HG03469 (cell line): ENCODE measurements around the gene SALL3.
"Not testable (repeated sequence)": the region's sequence is repeated elsewhere in the genome, so short reads cannot be mapped to it uniquely, and the experiment has no call there.

Experiments
- ATAC-seq: cut with Tn5 transposase; IDR thresholded peaks from one replicate; pipeline ENCODE4 v1.9.1; 2021; ENCODE audit warnings: mild to moderate bottlenecking, moderate library complexity, moderate number of reproducible peaks; ENCODE audit not compliant: unreplicated experiment

SALL3 gene

DNA sequence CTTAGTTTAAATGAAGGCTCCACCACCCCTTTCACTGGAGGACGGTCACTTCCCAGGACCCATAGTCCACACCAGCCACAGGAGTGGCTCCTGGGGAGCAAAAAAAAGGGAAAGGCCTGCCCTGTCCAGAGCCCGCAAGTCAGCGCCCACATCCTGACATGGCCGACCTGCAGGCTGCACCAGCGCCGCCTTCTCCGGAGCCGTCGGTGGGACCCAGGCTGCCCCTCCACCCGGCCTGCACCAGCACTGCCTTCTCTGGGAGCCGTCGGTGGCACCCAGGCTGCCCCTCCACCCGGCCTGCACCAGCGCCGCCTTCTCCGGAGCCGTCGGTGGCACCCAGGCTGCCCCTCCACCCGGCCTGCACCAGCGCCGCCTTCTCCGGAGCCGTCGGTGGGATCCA is 14.9 kb upstream of the SALL3 start:
- ATAC-seq = not testable (repeated sequence)

DNA sequence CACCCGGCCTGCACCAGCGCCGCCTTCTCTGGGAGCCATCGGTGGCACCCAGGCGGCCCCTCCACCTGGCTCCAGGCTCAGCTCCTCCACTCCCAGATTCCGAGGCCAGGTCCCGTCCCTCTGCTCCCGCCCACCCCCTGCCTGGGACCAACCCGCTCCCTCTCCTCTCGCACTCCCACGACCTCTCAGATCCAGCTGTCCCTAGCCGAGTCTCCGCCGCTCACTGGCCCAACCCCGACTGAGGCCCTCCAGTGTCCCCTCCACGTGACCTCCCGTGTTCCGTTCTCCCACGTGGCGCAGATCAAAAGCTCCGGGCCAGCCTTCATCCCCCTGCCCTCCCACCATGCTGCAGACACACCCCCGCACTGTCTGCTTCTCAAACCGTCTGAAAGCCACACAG is 14.4 kb upstream of the SALL3 start:
- ATAC-seq = no peak

DNA sequence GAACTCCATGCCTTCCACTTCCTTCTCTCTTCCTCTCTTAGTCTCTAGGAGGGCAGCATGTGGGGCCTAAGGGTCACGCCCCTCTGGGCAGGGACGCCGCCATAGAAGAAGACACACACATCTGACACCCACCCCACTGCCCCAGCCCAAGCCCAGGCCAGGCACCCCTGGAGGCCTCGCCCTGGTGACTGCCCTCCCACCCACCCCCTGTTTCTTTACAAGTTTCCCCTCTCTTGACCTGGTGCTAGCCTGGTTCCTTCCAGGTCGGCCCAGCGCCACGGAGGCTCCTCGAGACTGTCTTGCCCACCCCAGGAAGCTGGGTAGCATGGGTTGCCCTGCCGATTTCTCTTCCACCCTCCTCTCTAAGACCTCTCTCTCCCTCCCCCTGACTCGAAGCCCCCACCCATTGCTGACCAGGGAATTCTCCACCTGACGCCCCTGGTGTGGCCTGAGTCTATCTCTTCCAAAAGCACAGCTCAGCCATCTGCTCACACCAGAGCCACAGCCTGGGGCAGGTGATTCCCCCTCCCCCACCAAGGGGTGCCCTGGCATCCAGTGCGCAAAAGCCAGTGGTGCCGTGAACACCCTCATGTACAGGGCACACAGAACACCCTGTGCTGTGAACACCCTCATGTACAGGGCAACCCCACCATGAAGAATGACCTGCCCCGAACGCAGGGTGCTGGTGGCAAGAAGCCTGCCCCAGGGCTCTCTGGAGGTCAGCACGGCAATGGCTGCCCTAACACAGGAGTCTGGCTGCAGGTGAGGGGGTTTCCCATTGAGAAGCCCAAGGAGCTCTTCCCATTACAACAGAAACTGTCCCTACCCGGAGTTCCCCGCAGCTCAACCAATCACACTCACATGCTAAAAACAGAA is 13.5 kb upstream of the SALL3 start:
- no peak for ATAC-seq

DNA sequence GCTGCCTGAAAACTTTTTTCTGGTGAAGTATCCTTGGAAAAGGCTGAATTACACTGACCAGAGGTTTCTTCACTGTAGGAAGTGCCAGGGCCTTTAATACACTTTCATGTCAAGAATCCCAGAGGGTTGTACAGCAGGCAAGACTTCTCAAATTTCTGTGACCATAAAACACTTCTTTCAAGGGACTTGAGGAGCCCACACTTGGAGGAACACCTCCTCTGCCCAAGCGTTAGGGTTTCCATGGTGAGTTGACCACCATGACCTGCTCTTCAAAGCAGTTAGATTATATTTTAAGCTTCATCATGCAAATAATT is 12.9 kb upstream of the SALL3 start:
- ATAC-seq = no peak

DNA sequence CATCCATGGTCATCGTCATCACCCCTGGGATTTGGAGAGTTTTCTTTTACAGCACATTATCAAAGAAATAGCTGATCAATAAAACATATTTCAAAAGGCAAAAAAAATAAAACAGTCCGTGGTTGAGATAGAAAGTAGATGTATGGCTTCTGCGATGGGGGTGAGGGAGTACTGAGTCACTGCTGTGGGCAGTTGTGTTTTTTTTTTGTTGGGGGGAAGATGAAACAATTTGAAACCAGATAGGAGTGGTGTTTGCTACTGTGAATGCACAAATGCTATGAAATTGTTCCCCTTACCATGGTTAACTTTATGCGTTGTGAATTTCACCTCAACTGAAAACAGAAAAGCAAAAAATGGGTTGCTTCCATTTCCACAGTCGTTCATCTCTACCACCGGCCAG is 11.9 kb upstream of the SALL3 start:
- no peak for ATAC-seq

DNA sequence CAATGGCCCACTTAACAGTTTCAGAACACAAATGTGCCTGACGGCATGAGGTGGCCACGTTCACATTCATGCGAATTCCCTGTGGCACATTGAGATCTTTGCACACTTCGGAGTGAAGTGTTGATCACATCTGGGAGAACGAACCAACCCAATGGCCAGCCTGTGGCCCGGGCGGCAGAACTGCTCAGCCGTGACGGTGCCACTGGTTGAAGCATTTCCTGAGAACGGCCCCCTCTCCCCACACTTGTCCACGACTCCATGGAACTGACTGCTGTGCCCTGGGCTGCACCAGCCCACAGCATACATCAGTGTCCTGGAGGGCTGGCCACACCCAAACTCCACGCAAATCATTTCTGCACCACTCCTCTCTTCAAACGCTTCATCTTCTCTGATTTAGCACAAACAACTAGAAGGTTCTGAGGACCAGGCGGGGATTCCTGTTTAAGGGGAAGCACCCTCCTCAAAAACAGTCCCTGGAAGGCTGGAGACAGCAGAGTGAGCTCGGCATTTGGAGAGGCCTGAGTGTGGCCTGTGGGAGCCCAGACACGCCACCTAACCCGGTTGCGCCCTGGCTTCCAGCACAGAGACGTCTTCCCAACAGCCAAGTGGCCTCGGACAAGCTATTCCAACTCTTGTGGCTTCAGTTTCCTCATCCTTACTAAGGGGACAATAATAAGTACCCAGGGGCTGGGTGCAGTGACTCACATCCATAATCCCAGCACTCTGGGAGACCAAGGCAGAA is 9.9 kb upstream of the SALL3 start:
- no peak for ATAC-seq

DNA sequence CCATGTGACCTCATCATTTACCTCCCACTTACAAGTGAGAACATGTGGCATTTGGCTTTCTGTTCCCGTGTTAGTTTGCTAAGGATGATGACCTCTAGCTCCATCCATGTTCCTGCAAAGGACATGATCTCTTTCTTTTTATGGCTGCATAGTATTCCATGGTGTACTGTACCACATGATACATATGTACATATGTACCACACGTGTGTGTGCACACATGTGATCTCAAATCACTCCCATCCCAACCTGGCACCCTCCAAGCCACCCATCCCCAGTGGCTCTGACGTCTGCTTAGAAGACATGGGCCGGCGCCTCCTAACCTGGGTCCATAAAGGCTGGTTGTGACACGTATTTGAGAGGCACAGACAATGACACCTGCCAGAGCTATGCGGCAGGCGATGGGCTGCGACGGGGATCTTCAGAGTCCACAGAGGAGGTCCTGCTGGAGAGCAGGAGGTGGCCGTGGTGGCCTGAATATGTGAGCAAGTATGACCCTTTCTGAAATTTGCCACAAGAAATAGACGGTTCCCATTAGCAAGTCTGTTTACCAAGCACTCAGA is 8.8 kb upstream of the SALL3 start:
- ATAC-seq = no peak

DNA sequence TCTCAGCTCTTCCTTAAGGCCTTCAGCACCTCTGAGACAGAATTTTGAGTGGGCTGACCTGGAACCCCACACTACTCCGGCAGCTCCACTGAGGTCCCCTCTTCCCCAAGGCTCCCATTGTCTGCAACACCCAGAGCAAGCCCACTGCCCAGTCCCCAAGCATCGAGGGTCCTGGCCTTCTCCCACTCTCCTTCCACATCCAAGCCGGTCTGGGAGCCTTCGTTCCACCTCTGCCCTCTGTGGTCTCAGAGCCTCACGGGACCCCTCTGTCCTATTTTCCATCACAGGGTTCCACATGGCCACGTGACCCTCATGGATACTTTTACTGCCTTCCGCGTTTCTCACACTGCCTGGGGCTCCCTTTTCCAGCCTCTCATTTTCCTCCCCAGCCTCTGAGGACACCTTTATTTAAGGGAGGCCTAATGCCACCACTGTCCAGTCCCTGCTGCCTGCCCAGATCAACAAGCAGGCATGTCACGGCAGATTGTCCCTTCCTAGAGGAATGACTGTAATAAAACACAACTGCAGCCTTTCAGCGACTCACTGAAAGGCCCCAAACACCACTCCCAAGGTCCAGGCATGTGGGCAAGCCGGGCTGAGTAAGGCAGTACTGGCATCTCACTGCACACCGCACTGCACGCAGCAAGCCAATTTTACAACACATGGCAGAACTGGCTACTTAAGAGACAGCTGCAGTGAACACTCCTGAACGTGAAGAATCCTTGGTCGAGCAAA is 7.9 kb upstream of the SALL3 start:
- ATAC-seq = no peak

DNA sequence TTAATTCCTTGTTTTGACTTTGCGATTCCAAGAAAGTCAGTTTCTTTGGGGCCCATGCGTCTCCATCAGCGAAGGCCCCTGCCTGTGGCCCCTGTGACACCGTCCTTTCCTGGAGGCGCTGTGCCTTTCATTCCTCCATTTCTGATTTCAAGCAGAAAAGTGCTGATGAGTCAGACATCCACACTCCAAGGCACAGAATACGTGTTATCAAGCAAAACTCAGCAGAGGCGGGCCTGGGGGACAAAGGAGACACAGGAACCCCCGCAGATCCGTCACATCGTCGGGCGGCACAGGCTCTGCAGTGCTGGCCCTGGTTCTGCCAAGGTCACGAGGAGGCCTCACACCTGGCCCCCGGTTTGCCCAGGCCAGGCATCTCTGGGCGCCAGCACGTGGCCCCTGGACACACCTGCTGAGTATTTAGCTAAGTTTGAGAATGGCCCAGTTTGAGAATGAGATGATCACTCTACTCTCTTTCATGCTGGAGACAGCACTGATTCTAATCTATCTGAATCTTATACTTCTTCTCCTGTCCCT is 7.2 kb upstream of the SALL3 start:
- ATAC-seq = no peak

DNA sequence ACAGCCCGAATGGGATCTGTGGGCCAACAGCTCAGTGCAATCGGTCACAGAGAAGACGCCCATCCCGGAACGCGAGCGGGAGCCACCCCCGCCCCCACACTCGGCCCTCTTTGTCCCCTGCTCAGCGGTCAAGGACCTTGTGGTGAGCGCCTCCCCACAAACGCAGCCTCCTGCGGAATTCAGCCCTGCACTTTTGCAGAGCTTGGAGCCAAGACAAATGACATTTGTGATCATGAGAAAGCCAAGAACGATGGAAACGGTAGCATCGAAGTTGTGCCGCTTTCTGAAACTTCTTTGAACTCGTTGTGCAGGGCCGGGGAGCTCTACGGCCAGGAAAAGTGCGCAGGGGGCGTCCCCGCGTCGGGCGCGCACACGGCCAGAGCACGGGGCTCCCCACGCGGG is 6.7 kb upstream of the SALL3 start:
- ATAC-seq = no peak

DNA sequence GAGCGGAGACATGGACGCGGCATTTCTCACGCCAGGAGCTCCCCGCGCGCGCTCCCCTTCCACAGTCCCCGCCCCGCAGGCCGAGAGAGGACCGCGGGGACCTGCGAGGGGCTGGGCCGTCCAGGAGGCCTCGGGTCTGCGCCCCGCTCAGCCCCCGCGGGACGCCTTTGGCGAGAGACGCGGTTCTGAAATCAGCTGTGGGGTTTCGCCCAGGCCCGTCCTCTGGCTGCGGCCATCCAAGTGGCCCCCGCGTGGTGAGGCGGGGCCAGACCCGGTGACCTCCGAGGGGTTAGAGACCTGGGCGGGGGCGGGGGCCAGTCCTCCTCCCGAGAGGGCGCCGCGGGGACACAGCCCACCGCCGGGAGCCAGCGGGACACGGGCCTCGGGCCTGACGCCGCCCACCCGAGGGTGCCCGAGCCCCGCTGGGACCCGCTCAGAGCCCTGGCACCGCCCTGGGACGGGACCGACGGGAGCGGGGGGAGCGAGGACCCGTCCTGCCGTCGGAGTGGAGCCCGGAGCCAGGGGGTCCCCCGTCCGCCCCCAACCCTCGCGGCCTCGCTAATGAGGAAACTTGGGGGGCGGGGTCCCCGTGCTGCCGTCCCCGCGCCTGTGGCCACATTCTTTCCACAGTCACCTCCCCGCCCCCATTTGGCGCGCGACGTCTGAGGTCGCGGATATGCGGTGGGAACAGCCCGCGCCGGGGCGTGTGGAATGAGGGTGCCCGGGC is 6.1 kb upstream of the SALL3 start:
- ATAC-seq = no peak

DNA sequence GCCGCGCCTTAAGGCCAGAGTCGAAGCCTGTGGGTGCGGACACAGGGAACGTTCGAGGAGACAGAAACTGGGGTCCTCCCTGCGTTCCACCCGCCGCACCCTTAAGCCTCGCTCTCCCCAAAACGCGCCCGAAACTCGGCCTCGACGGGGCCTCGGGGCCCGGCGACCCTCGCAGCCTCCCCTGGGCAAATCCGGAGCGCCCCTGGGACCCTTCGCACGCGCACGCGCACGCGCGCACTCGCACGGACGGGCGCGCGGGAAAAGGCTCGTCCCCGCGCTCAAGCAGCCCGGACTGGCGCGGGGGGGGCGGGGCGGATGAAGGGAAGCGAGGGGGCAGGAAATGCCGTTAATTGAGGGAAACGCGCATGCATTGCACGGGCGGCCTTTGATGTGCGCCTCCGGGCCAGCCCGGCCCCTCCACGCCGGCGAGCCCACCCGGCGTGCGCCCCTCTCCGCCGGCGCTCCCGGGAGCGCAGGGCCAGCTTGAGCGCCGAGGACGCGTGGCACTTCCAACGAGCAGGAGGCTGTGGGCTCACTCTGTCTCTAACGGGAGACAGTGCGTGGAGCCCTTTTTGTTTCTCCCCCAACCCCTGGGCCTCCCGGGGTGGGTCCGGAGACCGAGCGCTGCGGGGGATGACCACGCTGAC is 5.4 kb upstream of the SALL3 start:
- no peak for ATAC-seq

DNA sequence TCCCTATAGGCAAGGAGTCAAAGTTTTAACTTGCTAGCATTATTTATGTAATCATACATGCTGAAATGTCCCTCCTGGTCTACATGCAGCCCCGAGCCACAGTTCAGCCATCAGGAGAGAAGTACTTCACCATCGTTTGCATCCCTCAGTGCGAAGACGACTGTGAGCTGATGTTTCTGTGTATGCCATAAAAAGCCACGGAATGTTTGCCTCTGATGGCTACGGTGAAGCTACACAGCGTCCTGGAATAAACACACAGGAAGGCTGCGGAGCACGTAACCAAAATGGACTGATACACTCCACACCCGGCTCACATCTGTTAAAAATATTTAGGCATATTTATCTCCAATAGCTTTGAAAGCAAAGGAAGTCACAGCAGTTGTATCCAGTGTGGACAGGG is 4.3 kb upstream of the SALL3 start:
- no peak for ATAC-seq

DNA sequence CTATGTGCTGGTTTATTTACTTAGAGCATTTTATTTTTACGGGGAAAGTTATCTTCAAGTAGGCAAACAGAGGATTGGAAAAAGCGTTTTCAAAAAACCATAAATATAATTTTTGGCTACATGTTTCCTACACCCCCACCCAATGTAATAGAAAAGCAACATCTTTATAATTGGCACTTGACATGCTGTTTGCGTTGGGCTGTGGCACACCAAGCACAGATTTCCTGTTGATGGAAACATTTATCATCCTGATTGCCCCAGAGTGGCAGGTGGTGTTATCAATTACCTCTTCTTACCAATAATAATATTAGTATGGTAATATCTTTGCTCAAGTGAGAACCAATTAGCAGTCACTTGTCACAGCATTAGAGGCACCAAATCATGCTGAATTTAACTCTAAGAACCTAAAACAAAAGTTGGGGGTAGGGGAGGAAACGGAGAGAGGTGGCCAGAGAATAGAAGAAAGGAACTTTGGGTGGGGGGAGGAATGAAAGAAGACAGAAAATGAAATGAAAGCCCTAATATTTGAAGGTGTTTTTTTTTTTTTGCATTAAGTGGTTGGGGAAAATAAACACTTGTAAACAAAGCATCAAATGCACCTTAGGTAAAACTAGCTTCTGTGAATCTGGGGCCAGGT is 3.8 kb upstream of the SALL3 start:
- no peak for ATAC-seq

DNA sequence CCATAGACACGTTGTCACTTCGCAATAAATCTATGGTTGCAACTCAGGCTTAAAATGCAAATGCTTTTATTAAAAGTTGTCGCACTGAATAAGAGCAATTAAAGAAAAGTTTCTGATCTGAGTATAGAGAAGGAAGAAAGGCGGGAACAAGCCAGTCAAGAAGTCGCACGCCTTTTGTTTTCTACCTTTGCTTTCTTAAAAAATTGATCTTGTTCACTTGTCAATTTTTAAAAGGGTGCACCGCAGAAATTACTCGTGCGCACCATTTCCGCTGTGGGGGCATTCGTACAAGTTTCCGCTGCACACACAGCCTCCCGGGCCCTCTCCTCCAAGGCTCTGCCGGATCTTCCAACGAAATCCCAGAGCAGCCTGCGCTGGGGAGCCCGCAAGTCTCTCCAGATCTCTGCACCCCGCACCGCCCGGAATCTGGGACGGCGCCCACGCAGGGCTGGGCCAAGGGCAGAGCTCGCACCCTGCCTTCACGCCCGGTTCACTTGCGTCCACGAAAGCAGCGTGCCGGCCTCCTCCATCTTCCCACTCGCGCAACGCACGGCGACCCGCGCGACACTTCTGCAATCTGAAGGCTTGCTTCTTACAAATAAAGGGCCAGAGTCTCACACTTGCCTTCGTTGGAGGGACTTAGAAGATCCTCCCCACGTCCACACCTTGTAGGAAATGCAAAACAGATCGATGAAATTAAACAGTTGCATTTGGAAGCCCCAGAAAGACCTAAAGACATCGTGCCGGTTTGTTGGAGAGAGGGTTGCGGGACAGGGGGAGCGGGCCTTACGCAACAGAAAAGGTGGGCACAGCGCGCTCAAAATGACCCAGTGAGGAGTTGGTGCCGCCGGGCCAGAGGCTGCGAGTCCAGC is 2.6 kb upstream of the SALL3 start:
- ATAC-seq = no peak

DNA sequence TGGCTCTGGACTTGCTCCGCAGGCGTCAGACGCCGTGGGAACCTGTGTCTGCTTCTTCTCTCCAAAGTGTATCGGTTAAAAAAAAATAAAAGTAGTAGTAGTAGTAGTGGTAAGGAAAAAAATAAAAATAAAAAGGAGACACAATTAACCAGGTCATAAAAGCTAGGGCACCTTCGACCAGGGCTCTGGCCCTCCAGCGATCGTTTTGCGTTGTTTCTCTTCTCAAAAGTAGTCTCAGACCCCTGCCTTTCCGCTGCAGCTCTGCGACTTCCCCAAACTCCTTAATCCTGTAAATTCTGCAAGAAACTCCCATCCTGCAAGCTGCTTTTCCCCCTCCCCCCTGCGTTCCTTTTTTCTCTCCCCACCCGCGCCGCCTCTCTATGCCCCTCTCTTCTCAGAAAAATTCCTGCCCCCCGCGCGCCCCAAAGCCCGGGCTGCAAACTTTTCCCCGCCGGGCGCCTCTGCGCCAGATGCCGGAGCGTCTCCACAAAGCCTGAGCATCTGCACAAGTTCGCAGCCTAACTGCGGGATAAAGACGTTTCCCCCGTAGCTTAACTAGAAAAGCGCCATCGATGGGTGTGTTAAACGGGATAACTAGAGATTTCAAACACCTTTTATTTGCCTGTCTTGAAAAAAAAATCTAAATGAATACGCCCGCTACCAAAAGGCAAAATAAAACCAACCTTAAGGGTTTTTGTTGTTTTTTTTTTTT is 1.8 kb upstream of the SALL3 start:
- no peak for ATAC-seq

DNA sequence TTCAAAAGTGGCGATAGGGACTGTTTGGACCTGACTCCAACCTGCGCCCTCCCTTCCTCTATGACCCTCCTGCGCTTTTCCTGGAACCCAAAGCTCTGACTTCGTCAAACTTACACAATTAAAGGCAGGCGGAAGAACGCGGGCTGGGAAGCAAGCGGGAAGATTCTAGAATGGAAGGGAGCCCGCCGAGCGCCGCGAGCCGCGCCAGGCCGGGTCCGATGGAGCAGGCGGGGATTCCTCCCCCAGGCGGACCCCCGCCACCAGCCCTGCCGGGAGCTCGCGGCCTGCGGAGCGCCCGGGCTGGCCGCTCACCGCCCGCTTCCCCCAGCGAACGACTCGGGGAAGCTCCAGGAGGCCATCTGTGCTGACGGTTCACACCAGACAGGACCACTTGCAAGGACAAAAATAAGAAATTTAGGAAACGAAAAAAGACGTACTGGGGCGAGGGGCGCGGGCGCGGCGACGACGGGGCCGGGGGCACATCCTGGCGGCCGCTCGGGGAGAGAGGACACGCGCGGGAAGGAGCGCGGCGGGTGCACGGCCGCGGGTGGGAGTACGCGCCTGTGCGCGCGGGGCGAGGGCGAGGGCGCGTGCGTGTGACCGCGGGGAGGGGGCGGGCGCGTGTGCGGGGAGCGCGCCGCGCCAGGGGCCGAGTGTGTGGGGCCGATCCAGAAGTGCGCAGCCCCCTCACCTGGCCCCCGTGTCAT is 1.1 kb upstream of the SALL3 start:
- no peak for ATAC-seq
